HT1080 (cell line): ENCODE measurements around the gene CLTCL1. TPM values are rescaled to one million over a fixed set of nuclear protein-coding genes. Genes with fewer than 3 reads are reported as not detected.
A peak's percentile ranks its signal among the peaks of the same experiment; 100 is the strongest.
"Not testable (repeated sequence)": the region's sequence is repeated elsewhere in the genome, so short reads cannot be mapped to it uniquely, and the experiment has no call there.

Source experiments
- DNase-seq: peaks from one replicate; pipeline ENCODE4 v3.0.0-alpha.2; 2015; ENCODE audit warnings: low read depth
- total RNA-seq: library from RNA; depleted of rRNA; stranded (reverse); fragments of >200 nt; shearing (Covaris generic); gene quantifications from 2 replicates; pipeline ENCODE4 v1.2.3, GENCODE V29; 2014

CLTCL1 gene
- total RNA-seq, 1 experiment from 2014 or later: 8.9 TPM

GRCh38 chr22:19176732-19177131 lies 114.8 kb downstream of the CLTCL1 start:
- no peak for DNase-seq

- no peak for DNase-seq
Observed at GRCh38 chr22:19176175-19176643, 115.3 kb downstream of the CLTCL1 start.

- no peak for DNase-seq
Observed at GRCh38 chr22:19175602-19176174, 115.8 kb downstream of the CLTCL1 start.

- DNase-seq: no peak
Observed at GRCh38 chr22:19175026-19175601, 116.4 kb downstream of the CLTCL1 start.

GRCh38 chr22:19174106-19175025 lies 117.2 kb downstream of the CLTCL1 start:
- DNase-seq: peak; percentile 55

GRCh38 chr22:19173047-19174035 lies 118.2 kb downstream of the CLTCL1 start:
- no peak for DNase-seq

- no peak for DNase-seq
Observed at GRCh38 chr22:19172213-19173046, 119.1 kb downstream of the CLTCL1 start.

GRCh38 chr22:19169947-19170318 lies 121.6 kb downstream of the CLTCL1 start:
- DNase-seq: no peak

GRCh38 chr22:19169002-19169946 lies 122.2 kb downstream of the CLTCL1 start:
- no peak for DNase-seq

GRCh38 chr22:19168088-19168890 lies 123.2 kb downstream of the CLTCL1 start:
- DNase-seq: no peak

GRCh38 chr22:19167106-19167869 lies 124.2 kb downstream of the CLTCL1 start:
- DNase-seq: no peak

- DNase-seq: no peak
Observed at GRCh38 chr22:19166421-19166820, 125.1 kb downstream of the CLTCL1 start.

- no peak for DNase-seq
Observed at GRCh38 chr22:19164425-19164824, 127.1 kb downstream of the CLTCL1 start.

- not testable (repeated sequence) for DNase-seq
Observed at GRCh38 chr22:19158649-19159048, 132.9 kb downstream of the CLTCL1 start.

- DNase-seq: not testable (repeated sequence)
Observed at GRCh38 chr22:19156109-19156508, 135.4 kb downstream of the CLTCL1 start.

- no peak for DNase-seq
Observed at GRCh38 chr22:19152942-19153883, 138.3 kb downstream of the CLTCL1 start.
